ENCODE data around the gene SPTBN4. TPM values are rescaled to one million over a fixed set of nuclear protein-coding genes. Genes with fewer than 3 reads are reported as not detected.

The SPTBN4 gene
- total and polyA plus RNA-seq, 2 of the 4 experiments (the other 2 are of a cell fraction), result 0.72 to 0.91 TPM

DNA sequence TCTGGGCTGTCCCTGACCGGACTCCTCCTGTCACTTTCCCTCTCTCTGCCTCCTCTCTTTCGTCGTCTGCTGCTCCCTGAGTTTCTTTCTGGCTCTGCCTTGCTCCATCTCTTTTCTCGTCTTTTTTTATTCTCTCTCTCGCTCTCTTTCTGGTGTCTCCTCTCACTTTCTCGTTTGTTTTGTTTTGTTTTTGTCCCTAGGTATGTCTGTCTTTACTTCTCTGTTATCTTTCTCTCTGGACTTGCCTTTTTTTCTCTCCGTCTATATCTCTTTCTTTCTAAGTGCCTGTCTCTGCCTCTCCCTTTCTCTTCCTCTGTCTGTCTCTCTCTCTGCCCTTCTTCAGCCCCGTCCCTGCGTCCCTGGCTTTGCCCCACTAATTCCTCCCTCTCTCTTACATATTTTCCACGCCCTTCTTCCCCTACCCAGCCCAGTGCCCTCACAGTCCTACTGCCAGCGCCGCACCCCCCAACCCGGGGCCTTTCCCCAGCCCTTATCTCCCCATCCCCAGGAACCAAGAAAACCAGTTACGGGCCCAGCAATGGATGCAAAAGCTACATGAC lies 61.8 kb downstream of the SPTBN4 start:
- no TSS peak for BruUV-seq (replicated peaks)
- TF ChIP-seq MXI1 (IDR thresholded peaks at IDR 0.05; ENCODE audit: borderline replicate concordance, low read depth, low read length) (no peak), CHD1 (IDR thresholded peaks at IDR 0.05; ENCODE audit: low read depth, low read length) (no peak), NFE2L2 (IDR thresholded peaks at IDR 0.05; ENCODE audit: low read depth, low read length) (no peak), SMC3 (IDR thresholded peaks at IDR 0.05; ENCODE audit: low read depth, low read length) (no peak), MAZ (IDR thresholded peaks at IDR 0.05; ENCODE audit: borderline replicate concordance, low read depth, low read length) (no peak)
- TF ChIP-seq, protein P1, sequence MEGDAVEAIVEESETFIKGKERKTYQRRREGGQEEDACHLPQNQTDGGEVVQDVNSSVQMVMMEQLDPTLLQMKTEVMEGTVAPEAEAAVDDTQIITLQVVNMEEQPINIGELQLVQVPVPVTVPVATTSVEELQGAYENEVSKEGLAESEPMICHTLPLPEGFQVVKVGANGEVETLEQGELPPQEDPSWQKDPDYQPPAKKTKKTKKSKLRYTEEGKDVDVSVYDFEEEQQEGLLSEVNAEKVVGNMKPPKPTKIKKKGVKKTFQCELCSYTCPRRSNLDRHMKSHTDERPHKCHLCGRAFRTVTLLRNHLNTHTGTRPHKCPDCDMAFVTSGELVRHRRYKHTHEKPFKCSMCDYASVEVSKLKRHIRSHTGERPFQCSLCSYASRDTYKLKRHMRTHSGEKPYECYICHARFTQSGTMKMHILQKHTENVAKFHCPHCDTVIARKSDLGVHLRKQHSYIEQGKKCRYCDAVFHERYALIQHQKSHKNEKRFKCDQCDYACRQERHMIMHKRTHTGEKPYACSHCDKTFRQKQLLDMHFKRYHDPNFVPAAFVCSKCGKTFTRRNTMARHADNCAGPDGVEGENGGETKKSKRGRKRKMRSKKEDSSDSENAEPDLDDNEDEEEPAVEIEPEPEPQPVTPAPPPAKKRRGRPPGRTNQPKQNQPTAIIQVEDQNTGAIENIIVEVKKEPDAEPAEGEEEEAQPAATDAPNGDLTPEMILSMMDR (conservative IDR thresholded peaks at IDR 0.05; ENCODE audit: low read depth, low read length), result no peak
- intact Hi-C loops (cut with micrococcal nuclease), result loop anchor here (1.0 to 10.0 kb wide), 3 partner anchors 64 to 106 kb away; partner anchors contain the start of genes BLVRB and SPTBN4

More for the DNA sequence above, 61.8 kb downstream of the SPTBN4 start:
- Histone ChIP-seq H4K8ac (ENCODE audit: low read depth in 2 of 2, low read length in 2 of 2) (peak overlapping the region in 1 of 2 experiments; percentile 43; a peak in 1 of 4 replicates), H4K20me1 (ENCODE audit: insufficient read depth, low read length) (no peaks in the 10 kb centered on the region), H3K4me3 (ENCODE audit: insufficient read depth, low read depth, low read length) (no peak overlapping the region), H3K4ac (ENCODE audit: low read depth, low read length) (no peak overlapping the region), H3K27me3 (ENCODE audit: control insufficient read depth, insufficient read depth, low read length) (peaks cover 15% of the 10 kb centered on the region), H2BK120ac (ENCODE audit: low read depth, low read length) (no peak overlapping the region), H4K91ac (ENCODE audit: insufficient read depth, low read depth, low read length) (no peak overlapping the region), H3K4me1 (ENCODE audit: control insufficient read depth, insufficient read depth, low read length) (peaks cover 3% of the 10 kb centered on the region; the same call in 1 of the 2 replicates), H3K4me2 (ENCODE audit: low read depth, low read length) (no peak overlapping the region), H2BK15ac (ENCODE audit: low read depth, low read length) (no peak overlapping the region), H3K9me1 (ENCODE audit: insufficient read depth, low read length) (no peaks in the 10 kb centered on the region; the same call in 1 of the 2 replicates), H3K56ac (ENCODE audit: extremely low read depth, insufficient read depth, low read length) (no peak overlapping the region), H3K14ac (replicated peaks; ENCODE audit: low read depth, low read length) (no peak overlapping the region), H2AK9ac (replicated peaks; ENCODE audit: low read depth, low read length, poor library complexity) (no peak overlapping the region), H3K9me3 (ENCODE audit: control insufficient read depth, insufficient read depth, low read length) (no peaks in the 10 kb centered on the region), H2AFZ (replicated peaks; ENCODE audit: low read length, poor library complexity) (peak overlapping the region; percentile 84), H3K36me3 (ENCODE audit: control insufficient read depth, insufficient read depth, low read length) (no peaks in the 10 kb centered on the region), H3K27ac (ENCODE audit: insufficient read depth, low read length) (no peak overlapping the region), H4K5ac (ENCODE audit: low read depth, low read length) (no peak overlapping the region), H3K79me1 (ENCODE audit: low read depth in 1 of 2, low read length in 2 of 2) (no peaks in the 10 kb centered on the region), H2BK20ac (ENCODE audit: low read depth, low read length) (no peak overlapping the region), H2AK5ac (ENCODE audit: low read depth, low read length) (peak overlapping the region; percentile 70; the same call in 1 of the 2 replicates), H2BK5ac (ENCODE audit: low read depth, low read length, poor library complexity, severe bottlenecking) (no peak overlapping the region), H3K18ac (ENCODE audit: low read depth, low read length) (no peak overlapping the region), H3K23ac (ENCODE audit: low read depth, low read length) (no peak overlapping the region), H3K9ac (ENCODE audit: low read depth, low read length) (no peak overlapping the region)
- POLR2A ChIA-PET (ENCODE audit: unreplicated experiment), result no interaction called here
- DNase-seq, result no peak
- 83% methylated on average over 1 of the region's 14 CpGs; no CpG with 5 or more reads in 1 of the 2 experiments for WGBS, 2 experiments (ENCODE audit: extremely low coverage in 2 of 2, insufficient read length in 1 of 2)
- in situ Hi-C loops (cut with MboI; ENCODE audit: low sequenced_read_pairs) (no loop called here), dilution Hi-C loops (cut with HindIII; ENCODE audit: low sequenced_read_pairs, unreplicated experiment) (no loop called here)
- CTCF ChIA-PET, result no interaction called here
- ATAC-seq (ENCODE audit: low read depth), result no peak
